Keratinocyte (primary cell): ENCODE results near the gene FSD1.

Experiments used
- EZH2 ChIP-seq: IDR thresholded peaks from one replicate; pipeline ENCODE4 v1.6.1; 2012; ENCODE audit warnings: inconsistent platforms, mild to moderate bottlenecking, low read length, moderate library complexity
- TF ChIP-seq, protein P1 (sequence below), 3 experiments: IDR thresholded peaks in 1 of 3; conservative IDR thresholded peaks in 1 of 3; optimal IDR thresholded peaks in 1 of 3; 2 replicates in 2 of 3; 3 replicates in 1 of 3; pipeline versions ENCODE3 to v1.5.1; 2011; ENCODE audit warnings: low read length in 3 of 3, mild to moderate bottlenecking in 3 of 3, moderate library complexity in 2 of 3, control low read depth in 1 of 3, inconsistent platforms in 1 of 3; ENCODE audit not compliant: insufficient read depth in 2 of 3; ENCODE audit errors: extremely low read depth in 1 of 3

DNA sequence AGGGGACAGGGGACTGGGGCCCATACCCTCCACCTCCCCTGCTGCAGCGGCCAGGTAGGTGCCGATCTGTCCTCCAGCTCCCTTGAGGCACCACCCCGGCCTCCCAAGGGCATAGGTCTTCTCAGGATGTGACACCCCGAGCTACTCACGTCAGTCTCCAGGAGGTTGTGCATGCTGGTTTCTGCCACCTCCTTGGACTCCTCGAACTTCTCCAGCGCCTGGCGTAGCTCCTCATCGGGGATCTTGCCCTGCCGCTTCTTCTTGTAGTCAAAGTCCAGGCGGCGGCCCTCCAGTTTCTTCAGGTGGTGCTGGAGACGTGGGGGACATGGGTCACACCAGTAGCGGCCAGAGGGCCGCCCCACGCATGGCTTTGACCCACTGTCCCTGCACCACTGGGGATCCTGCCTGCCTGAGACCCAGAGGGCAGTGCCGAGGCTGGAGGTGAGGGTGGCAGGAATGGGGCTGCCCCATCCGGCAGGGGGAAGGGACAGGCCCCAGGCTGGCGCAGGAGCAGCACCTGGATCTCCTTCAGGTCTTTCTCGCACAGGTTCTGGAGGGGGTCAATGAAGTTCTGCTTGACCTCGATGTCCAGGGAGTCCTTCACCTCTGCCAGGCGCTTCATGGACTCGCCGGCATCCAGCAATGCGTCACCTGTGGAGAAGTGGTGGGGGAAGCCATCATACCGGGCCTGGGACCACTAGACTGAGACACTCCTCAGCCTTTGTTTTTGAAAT lies 59.3 kb downstream of the FSD1 start:
- no peak for TF ChIP-seq EZH2
- TF ChIP-seq, protein P1, sequence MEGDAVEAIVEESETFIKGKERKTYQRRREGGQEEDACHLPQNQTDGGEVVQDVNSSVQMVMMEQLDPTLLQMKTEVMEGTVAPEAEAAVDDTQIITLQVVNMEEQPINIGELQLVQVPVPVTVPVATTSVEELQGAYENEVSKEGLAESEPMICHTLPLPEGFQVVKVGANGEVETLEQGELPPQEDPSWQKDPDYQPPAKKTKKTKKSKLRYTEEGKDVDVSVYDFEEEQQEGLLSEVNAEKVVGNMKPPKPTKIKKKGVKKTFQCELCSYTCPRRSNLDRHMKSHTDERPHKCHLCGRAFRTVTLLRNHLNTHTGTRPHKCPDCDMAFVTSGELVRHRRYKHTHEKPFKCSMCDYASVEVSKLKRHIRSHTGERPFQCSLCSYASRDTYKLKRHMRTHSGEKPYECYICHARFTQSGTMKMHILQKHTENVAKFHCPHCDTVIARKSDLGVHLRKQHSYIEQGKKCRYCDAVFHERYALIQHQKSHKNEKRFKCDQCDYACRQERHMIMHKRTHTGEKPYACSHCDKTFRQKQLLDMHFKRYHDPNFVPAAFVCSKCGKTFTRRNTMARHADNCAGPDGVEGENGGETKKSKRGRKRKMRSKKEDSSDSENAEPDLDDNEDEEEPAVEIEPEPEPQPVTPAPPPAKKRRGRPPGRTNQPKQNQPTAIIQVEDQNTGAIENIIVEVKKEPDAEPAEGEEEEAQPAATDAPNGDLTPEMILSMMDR (optimal IDR thresholded peaks at IDR 0.05 in 1 of 3, IDR thresholded peaks at IDR 0.05 in 1 of 3, conservative IDR thresholded peaks at IDR 0.05 in 1 of 3; ENCODE audit: extremely low read depth in 1 of 3, insufficient read depth in 2 of 3, low read length in 3 of 3), result no peak
